DOHH2 (cell line): ENCODE data around the gene TRIM14.

Source experiments
- H3F3A ChIP-seq: fragments of 200-600 bp; sonication (generic), shearing (Covaris generic); 2 replicates; pipeline ENCODE4 v1.6.0; 2016; ENCODE audit warnings: antibody characterized with exemption, mild to moderate bottlenecking; ENCODE audit not compliant: control insufficient read depth, insufficient read depth
- H3K27ac ChIP-seq: fragments of 200-600 bp; sonication (generic); 2 replicates; pipeline ENCODE4 v1.5.1; 2014; ENCODE audit warnings: low read depth, mild to moderate bottlenecking, low read length, moderate library complexity
- H3K27me3 ChIP-seq: fragments of 200-600 bp; sonication (generic); 2 replicates; pipeline ENCODE4 v1.6.1; 2014; ENCODE audit warnings: mild to moderate bottlenecking, low read length, mixed read lengths; ENCODE audit not compliant: control insufficient read depth
- H3K36me3 ChIP-seq: fragments of 200-600 bp; sonication (generic); 2 replicates; pipeline ENCODE4 v1.6.1; 2014; ENCODE audit warnings: mild to moderate bottlenecking, low read length, moderate library complexity, mixed read lengths; ENCODE audit not compliant: control insufficient read depth
- H3K4me1 ChIP-seq: fragments of 200-600 bp; sonication (generic); 2 replicates; pipeline ENCODE4 v1.6.1; 2014; ENCODE audit warnings: mild to moderate bottlenecking, low read length, mixed read lengths; ENCODE audit not compliant: control insufficient read depth
- H3K4me2 ChIP-seq: fragments of 200-600 bp; sonication (generic); 2 replicates; pipeline ENCODE4 v1.6.0; 2014; ENCODE audit warnings: mild to moderate bottlenecking, low read length, moderate library complexity
- H3K4me3 ChIP-seq: fragments of 200-600 bp; sonication (generic); 2 replicates; pipeline ENCODE4 v1.5.1; 2014; ENCODE audit warnings: mild to moderate bottlenecking, low read length, mixed read lengths
- H3K79me2 ChIP-seq: fragments of 200-600 bp; sonication (generic); 2 replicates; pipeline ENCODE4 v1.6.1; 2014; ENCODE audit warnings: mild to moderate bottlenecking, low read length, mixed read lengths; ENCODE audit not compliant: control insufficient read depth
- H3K9me2 ChIP-seq: fragments of 200-600 bp; sonication (generic); replicated peaks from 2 replicates; pipeline ENCODE4 v1.6.1; 2014; ENCODE audit warnings: mild to moderate bottlenecking, low read length, mixed read lengths; ENCODE audit not compliant: control insufficient read depth
- H3K9me3 ChIP-seq: fragments of 200-600 bp; sonication (generic); 2 replicates; pipeline ENCODE4 v1.6.1; 2014; ENCODE audit warnings: antibody characterized with exemption, low read length, mixed read lengths; ENCODE audit not compliant: control insufficient read depth, insufficient read depth
- H4K20me1 ChIP-seq: fragments of 200-600 bp; sonication (generic); 2 replicates; pipeline ENCODE4 v1.6.0; 2014; ENCODE audit warnings: low read depth, mild to moderate bottlenecking, antibody characterized with exemption, low read length, moderate library complexity; ENCODE audit not compliant: control insufficient read depth, insufficient read depth
- EZH2phosphoT487 ChIP-seq: fragments of 200-600 bp; sonication (generic); IDR thresholded peaks from 2 replicates; pipeline ENCODE4 v1.6.1; 2017; ENCODE audit warnings: borderline replicate concordance, mild to moderate bottlenecking, antibody characterized with exemption, low read length, moderate library complexity, mixed read lengths
- TF ChIP-seq, protein P1 (sequence below): fragments of 200-600 bp; sonication (generic); IDR thresholded peaks from one replicate; pipeline ENCODE4 v1.5.1; 2014; ENCODE audit warnings: antibody characterized with exemption, mild to moderate bottlenecking, low read depth, low read length; ENCODE audit not compliant: poor library complexity, severe bottlenecking

Gene TRIM14

DNA sequence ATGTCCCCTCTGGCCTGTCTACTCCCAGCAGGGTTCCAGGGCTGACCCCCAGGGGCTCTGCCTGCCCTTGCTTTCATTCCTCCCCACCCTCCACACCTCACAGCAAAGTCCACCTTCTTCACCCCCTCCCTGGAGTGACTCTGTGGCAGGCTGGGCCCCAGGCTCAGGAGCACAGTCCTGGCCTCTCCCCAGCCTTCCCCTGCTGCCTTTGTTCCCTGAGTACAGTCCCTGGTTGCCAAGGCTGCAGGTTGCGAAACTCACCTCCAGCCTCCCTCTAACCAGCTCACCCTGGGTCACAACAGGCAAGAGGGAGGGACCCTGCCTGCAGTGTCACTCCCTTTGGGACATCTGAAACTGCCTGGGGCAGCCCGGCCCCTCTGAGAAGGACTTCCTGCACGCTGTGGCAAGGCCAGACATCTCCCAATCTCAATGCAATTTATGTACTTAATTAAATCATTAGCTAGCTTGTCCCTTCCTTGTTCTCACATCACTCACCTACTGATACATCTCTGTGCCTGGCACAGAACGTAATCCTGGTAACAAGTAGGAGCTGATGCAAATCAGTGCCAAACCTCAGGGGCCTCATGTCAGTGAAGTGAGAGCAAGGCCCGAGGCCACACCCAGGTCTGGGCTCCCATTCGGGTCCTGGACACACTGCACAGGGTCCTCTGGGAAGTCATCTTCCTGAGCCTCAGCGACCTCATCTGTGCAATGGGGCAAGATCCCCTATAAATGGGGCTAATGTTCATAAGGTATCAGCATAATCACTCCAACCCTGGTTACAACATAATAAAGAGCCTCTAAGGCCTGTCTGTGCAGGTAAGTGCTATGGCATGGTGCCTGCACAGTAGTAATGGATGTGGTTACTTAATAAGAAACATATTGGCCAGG lies 27.3 kb upstream of the TRIM14 start:
- Histone ChIP-seq H3F3A (no peaks in the 10 kb centered on the region), H3K4me2 (no peak overlapping the region), H3K9me3 (no peaks in the 10 kb centered on the region), H3K4me1 (no peaks in the 10 kb centered on the region), H3K36me3 (no peaks in the 10 kb centered on the region), H3K79me2 (no peaks in the 10 kb centered on the region), H4K20me1 (no peaks in the 10 kb centered on the region), H3K27me3 (peaks cover 8% of the 10 kb centered on the region; the same call in 1 of the 2 replicates), H3K9me2 (no peaks in the 10 kb centered on the region), H3K27ac (no peak overlapping the region), H3K4me3 (no peak overlapping the region)
- no peak for TF ChIP-seq EZH2phosphoT487
- TF ChIP-seq, protein P1, sequence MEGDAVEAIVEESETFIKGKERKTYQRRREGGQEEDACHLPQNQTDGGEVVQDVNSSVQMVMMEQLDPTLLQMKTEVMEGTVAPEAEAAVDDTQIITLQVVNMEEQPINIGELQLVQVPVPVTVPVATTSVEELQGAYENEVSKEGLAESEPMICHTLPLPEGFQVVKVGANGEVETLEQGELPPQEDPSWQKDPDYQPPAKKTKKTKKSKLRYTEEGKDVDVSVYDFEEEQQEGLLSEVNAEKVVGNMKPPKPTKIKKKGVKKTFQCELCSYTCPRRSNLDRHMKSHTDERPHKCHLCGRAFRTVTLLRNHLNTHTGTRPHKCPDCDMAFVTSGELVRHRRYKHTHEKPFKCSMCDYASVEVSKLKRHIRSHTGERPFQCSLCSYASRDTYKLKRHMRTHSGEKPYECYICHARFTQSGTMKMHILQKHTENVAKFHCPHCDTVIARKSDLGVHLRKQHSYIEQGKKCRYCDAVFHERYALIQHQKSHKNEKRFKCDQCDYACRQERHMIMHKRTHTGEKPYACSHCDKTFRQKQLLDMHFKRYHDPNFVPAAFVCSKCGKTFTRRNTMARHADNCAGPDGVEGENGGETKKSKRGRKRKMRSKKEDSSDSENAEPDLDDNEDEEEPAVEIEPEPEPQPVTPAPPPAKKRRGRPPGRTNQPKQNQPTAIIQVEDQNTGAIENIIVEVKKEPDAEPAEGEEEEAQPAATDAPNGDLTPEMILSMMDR: no peak

DNA sequence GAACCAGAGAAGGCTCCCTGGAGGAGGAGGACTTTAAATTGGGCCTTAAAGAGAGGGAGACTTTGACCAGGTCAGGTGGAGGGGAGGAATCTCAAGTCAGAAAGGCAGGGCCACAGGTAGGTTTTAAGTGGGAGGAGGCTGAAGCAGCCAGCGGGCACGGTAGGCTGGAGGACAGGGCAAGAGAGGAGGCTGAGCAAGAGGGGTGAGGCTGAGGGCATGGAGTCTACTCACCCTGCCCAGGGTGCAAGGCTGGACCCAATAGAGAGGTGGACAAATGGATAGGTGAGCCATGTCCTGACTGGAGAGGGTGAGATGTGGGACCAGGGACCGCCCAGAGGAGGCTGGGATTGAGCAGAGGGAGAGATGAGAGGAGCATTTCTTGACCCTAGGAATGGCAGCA lies 25.6 kb upstream of the TRIM14 start:
- H3F3A ChIP-seq: no peaks in the 10 kb centered on the region
- no peak overlapping the region for H3K27ac ChIP-seq
- no peak overlapping the region for H3K4me2 ChIP-seq
- H3K27me3 ChIP-seq: 0 out of 2 replicates have a peak, but pooled peaks cover 4% of the 10 kb centered on the region
- H4K20me1 ChIP-seq: no peaks in the 10 kb centered on the region
- no peak for TF ChIP-seq EZH2phosphoT487
- TF ChIP-seq, protein P1: no peak
- no peaks in the 10 kb centered on the region for H3K9me2 ChIP-seq
- no peak overlapping the region for H3K4me3 ChIP-seq
- no peaks in the 10 kb centered on the region for H3K9me3 ChIP-seq
- no peaks in the 10 kb centered on the region for H3K79me2 ChIP-seq
- no peaks in the 10 kb centered on the region for H3K36me3 ChIP-seq
- H3K4me1 ChIP-seq: no peaks in the 10 kb centered on the region

DNA sequence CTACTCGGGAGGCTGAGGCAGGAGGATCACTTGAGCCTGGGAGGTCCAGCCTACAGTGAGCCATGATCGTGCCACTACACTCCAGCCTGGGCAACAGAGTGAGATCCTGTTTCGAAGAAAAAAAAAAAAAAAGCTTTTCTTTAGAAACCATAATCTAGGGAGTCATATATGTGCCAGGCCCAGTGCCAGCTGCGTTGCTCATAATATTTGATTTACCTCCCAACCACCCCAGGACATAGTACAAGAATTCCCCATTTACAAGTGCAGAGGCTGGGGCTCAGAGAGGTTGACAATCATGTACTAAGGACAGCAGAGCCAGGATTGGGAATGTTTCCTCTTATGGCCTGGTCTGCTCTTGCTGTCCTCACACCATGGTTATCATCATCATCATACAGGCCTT lies 25.1 kb upstream of the TRIM14 start:
- TF ChIP-seq, protein P1: no peak
- no peak for TF ChIP-seq EZH2phosphoT487
- no peak overlapping the region for H3K27ac ChIP-seq

More for the DNA sequence above, 25.1 kb upstream of the TRIM14 start:
- H4K20me1 ChIP-seq: no peaks in the 10 kb centered on the region
- 0 out of 2 replicates have a peak, but pooled peaks cover 4% of the 10 kb centered on the region for H3K27me3 ChIP-seq
- no peaks in the 10 kb centered on the region for H3K36me3 ChIP-seq
- H3K4me2 ChIP-seq: no peak overlapping the region
- no peaks in the 10 kb centered on the region for H3K9me2 ChIP-seq
- no peaks in the 10 kb centered on the region for H3K79me2 ChIP-seq
- H3K4me1 ChIP-seq: no peaks in the 10 kb centered on the region
- H3K9me3 ChIP-seq: no peaks in the 10 kb centered on the region
- H3F3A ChIP-seq: no peaks in the 10 kb centered on the region
- no peak overlapping the region for H3K4me3 ChIP-seq
